ENCODE data around the gene PVR. TPM values are rescaled to one million over a fixed set of nuclear protein-coding genes. Genes with fewer than 3 reads are reported as not detected.

The PVR gene
- polyA plus RNA-seq, 4 donors, result 21.3 to 39.9 (median 28.3) TPM

DNA sequence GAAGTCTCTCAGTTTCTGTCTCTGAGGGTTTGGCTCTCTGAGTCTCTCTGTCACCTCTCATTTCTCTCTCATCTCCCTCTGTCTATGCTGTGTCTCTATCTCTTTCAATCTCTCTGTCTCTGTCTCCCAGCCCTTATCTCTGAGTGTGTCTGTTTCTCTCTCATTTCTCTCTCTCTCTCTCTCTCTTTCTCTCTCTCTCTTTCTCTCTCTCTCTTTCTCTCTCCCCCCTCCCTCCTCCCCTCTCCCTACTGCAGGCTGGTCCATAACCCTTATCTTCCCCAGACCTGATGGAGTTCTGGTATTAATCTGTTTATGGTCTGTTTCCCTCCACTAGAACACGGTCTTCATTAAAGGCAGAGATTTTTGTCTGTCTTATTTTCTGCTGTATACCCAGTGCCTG lies 1.3 kb upstream of the PVR start:
- DNase-seq (ENCODE audit: low read depth in 4 of 4, low spot score in 3 of 4), result no peak

DNA sequence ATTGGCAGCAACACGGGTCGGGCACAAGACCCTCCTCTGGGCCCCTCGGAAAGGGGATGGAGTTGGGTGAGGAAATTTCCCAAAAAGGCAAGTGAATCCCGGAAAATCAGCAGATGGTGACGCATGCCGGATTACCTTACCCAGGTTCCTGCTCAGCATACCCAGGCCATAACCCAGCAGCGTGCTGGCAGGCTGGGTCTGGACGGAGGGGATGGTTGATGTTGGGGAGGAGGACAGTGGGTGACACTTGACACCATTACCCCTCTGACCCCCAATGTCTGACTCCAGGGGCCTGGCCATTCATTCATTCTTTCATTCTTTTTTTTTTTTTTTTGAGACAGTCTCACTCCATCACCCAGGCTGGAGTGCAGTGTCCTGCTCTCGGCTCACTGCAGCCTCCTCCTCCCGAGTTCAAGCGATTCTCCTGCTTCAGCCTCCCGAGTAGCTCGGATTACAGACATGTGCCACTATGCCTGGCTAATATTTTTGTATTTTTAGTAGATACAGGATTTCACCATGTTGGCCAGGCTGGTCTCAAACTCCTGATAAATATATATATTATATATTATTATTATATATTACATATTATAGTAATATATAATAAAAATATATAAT lies 799 bp downstream of the PVR start:
- DNase-seq (ENCODE audit: low read depth in 4 of 4, low spot score in 3 of 4), result peak in 1 of 4 donors; percentile 28

DNA sequence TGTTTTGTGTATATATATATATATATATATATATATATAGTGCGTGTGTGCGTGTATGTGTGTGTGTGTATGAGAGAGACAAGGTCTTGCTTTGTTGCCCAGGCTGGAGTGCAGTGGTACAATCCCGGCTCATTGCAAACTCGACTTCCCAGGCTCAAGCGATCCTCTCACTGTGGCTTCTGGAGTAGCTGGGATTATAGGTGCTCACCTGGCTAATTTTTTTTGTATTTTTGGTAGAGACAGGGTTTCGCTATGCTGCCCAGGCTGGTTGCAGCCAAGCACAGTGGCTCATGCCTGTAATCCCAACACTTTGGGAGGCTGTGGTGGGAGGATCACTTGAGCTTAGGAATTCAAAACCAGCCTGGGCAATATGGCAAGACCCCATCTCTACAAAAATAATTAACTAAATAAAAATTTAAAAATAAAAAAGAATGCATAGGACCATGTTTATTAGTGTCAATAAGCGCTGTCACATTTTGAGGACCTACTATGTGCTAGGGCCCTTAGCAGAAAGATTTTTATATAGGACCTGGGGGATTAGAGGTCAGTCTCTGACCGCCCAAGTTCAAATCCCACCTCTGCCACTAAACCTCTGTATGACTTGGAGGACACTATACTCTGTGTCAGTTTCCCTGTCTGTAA lies 1.8 kb downstream of the PVR start:
- DNase-seq (ENCODE audit: low read depth in 4 of 4, low spot score in 3 of 4), result no peak

DNA sequence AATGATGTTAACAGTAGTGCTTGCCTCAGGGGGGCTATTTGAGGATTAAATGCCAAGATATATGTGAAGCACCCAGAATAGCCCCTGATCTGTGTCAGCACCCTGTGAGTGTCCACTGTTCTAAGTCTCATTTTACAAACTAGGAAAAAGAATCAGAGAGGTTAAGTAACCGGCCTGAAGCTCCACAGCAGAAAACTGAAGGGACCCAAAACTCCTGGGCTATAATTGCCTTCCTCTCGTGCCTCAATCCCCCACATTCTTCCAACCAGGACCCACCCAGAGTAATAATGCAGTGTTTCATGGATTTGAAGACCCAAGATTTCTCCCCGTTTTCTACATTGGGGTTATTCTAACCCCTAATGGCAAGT lies 2.3 kb downstream of the PVR start:
- DNase-seq (ENCODE audit: low read depth in 4 of 4, low spot score in 3 of 4), result no peak

DNA sequence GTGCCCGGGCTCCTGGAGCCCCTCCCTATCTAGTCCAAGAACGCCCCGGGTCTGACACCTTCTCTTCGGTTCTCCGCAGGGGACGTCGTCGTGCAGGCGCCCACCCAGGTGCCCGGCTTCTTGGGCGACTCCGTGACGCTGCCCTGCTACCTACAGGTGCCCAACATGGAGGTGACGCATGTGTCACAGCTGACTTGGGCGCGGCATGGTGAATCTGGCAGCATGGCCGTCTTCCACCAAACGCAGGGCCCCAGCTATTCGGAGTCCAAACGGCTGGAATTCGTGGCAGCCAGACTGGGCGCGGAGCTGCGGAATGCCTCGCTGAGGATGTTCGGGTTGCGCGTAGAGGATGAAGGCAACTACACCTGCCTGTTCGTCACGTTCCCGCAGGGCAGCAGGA lies 3.4 kb downstream of the PVR start:
- DNase-seq (ENCODE audit: low read depth in 4 of 4, low spot score in 3 of 4), result no peak

DNA sequence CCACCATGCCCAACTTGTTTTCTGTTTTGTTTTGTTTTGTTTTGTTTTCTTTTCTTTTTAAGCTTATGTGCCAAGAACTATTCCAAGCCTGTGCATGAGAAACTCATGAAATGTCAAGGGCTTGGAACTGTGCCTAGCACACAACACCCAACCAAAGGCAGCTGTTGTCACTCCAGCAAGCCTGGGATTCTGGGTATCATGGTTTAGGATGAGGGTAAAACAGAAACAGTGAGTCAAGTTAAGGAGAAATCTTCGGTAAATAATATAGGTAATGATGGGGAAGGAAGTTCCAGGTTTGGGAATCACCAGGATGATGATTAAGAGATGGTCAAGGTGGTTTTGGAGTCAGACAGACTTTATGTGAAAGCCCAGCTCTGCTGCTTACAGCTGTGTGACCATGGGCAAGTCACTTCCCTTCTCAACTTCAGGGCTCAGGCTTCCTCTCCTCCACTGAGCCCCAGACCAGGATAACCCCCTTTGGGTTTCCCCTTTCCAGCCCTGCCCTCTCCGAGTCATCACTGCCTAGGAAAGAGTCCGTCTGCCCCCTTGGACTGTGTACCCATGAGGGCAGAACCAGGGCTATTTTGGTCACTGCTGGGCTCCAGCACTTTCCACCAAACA lies 5.0 kb downstream of the PVR start:
- peak in 1 of 4 donors; percentile 36 for DNase-seq (ENCODE audit: low read depth in 4 of 4, low spot score in 3 of 4)

DNA sequence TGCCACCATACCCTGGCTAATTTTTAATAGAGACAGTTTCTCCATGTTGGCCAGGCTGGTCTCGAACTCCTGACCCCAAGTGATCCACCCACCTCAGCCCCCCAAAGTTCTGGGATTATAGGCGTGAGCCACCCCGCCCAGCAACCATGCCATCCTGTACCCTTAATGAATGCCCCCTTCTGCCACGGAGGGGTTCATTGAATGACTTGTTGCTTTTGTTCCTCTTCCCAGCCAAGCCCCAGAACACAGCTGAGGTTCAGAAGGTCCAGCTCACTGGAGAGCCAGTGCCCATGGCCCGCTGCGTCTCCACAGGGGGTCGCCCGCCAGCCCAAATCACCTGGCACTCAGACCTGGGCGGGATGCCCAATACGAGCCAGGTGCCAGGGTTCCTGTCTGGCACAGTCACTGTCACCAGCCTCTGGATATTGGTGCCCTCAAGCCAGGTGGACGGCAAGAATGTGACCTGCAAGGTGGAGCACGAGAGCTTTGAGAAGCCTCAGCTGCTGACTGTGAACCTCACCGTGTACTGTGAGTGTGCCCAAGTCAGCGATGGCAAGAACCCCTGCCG lies 6.0 kb downstream of the PVR start:
- DNase-seq (ENCODE audit: low read depth in 4 of 4, low spot score in 3 of 4), result no peak

DNA sequence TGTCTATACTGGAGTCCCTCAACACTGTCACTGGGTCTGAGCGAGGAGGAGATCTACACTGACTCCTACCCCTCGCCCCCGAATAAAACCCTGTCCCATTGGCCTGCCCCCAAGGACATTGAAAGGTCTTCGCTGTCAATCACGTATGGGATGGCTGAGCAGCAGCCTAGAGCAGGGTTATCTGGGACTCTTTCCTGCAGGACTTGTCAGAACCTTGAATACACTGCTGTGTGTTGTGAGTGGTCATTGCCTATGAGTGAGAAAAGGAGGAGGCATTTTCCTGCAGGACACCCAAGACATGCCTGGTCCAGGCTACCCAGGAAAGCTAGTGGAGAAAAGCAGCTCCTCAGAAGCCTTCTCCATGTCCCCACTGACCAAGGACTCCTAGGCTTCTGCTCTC lies 9.6 kb downstream of the PVR start:
- DNase-seq (ENCODE audit: low read depth in 4 of 4, low spot score in 3 of 4), result no peak

DNA sequence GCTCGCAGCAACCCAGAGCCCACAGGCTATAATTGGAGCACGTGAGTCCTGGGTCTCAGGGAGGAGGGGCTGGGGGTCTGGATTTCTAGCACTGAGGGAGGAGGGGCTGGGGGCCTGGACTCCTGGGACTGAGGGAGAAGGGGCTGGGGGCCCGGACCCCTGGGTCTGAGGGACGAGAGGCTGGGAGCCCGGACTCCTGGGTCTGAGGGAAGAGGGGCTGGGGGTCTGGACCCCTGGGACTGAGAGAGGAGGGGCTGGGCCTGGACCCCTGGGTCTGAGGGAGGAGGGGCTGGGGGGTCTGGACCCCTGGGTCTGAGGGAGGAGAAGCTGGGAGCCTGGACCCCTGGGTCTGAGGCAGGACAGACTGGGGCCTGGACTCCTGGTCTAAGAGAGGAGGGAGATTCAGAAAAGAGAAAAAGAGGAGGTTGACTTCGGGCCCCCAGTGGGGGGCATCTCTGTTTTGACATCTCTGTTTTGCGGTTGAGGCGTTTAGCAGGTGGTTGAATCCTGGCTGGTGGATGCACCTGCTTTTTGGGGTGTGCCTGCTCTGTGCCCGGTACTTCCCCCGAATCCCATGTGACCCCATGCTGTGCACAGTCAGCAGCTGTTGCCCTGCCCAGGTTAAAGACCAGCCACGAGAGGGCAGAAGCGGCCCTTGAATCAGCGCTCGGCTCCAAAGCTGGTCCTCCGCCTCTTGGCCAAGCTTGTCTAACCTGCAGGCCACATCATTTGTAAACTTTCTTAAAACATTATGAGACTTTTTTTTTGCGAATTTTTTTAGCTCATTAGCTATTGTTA lies 10.5 kb downstream of the PVR start:
- DNase-seq (ENCODE audit: low read depth in 4 of 4, low spot score in 3 of 4), result no peak

DNA sequence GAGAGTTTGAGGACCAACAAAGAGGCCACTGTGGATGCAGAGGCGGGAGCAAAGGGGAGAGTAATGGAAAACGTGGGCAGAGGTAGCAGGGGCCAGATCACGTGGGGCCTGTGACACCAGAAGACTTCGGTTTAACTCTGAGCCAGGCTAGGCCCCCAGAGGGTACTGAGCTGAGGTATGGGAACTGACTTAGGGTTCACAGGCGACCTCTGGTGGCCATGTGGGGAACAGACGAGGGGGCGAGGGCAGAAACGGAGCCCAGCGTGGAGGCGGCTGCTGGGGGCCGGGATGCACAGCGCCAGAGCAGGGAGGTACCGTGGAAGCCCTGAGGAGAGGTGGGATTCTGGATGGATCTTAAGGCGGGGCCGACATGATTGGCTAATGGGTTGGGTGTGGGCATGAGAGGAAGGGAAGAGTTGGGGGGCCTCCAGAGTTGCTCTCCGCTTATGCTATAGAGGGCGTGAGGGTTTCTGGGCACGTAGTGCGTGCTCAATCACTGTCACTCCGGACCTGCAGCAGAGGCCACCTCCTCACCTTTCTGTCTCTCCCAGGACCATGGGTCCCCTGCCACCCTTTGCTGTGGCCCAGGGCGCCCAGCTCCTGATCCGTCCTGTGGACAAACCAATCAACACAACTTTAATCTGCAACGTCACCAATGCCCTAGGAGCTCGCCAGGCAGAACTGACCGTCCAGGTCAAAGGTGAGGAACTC lies 13.7 kb downstream of the PVR start:
- no peak for DNase-seq (ENCODE audit: low read depth in 4 of 4, low spot score in 3 of 4)

DNA sequence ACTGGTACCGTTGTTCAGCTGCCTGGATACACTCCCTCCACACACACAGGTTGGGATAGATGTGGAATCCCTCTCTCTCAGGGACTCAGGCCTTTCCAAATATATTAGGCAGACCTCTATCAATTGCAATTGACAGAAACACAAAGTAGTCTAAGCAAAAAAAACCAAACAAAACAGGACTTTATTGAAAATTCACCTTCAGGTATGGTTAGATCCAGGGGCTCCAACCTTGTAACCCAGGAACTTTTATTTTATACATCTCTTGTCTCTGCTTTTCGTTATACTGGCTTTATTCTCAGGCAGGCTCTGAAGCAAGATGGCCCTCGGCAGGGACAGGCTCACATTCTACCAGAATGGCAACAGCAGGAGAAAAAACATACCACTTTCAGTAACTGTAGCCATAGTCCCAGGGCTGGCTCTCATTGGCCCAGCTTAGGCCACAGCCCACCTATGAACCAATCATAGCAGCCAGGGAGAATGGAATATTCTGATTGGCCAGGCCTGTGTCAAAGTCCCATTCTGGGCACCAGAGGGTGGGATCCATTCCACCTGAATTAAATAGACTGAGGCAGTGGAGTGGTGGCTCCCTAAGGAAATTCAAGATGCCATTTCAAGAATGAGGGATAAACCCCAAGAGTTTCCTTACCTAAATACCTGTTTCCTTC lies 14.5 kb downstream of the PVR start:
- DNase-seq (ENCODE audit: low read depth in 4 of 4, low spot score in 3 of 4), result no peak

DNA sequence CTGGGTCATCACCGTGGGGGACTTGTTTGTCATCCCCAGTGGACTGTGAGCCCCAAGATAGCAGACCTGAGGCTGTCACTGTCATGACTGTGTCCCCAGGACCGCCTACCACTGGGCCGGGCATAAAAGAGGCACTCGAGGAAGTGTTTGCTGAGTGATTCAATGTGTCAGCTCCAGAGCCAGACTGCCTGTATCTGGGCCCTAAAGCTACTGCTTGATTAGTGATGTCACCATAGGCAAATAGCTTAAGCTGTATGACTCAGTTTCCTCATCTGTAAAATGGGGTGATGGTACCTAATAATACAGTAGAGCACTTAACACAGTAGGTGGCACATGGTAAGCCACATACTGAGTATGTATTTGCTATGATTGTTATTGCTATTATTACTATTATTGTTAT lies 16.4 kb downstream of the PVR start:
- no peak for DNase-seq (ENCODE audit: low read depth in 4 of 4, low spot score in 3 of 4)

DNA sequence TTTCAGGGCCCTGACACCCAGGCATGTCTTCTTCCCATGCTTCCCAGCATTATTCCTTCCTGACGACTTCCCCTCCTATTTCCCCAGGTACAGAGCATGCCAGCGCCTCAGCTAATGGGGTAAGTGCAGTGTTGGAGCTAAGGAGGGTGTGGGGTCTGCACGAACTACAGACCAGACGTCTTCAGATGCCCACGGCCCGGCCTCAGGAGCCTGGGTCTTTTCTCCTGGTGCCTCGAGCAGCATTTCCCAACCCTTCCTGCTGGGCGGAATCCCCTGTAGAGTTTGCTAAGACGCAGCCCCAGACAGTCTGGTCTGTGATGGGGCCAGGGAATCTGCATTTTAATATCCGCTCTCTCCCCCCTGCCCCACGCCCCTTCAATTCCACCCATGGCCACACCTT lies 17.5 kb downstream of the PVR start:
- DNase-seq (ENCODE audit: low read depth in 4 of 4, low spot score in 3 of 4), result no peak

DNA sequence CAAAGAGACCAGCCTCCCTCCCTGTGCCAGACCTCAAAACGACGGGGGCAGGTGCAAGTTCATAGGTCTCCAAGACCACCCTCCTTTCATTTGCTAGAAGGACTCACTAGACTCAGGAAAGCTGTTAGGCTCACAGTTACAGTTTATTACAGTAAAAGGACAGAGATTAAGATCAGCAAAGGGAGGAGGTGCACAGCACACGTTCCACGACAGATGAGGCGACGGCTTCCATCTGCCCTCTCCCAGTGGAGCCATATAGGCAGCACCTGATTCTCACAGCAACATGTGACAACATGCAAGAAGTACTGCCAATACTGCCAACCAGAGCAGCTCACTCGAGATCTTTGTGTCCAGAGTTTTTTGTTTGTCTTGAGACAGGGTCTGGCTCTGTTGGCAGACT lies 18.2 kb downstream of the PVR start:
- no peak for DNase-seq (ENCODE audit: low read depth in 4 of 4, low spot score in 3 of 4)

DNA sequence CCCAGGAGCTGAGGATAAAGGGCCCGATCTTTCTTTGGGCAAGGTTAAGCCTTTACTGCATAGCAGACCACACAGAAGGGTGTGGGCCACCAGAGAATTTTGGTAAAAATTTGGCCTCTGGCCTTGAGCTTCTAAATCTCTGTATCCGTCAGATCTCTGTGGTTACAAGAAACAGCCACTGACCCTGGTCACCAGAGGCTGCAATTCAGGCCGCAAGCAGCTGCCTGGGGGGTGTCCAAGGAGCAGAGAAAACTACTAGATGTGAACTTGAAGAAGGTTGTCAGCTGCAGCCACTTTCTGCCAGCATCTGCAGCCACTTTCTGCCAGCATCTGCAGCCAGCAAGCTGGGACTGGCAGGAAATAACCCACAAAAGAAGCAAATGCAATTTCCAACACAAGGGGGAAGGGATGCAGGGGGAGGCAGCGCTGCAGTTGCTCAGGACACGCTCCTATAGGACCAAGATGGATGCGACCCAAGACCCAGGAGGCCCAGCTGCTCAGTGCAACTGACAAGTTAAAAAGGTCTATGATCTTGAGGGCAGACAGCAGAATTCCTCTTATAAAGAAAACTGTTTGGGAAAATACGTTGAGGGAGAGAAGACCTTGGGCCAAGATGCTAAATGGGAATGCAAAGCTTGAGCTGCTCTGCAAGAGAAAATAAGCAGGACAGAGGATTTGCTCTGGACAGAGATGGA lies 19.1 kb downstream of the PVR start:
- DNase-seq (ENCODE audit: low read depth in 4 of 4, low spot score in 3 of 4), result no peak

DNA sequence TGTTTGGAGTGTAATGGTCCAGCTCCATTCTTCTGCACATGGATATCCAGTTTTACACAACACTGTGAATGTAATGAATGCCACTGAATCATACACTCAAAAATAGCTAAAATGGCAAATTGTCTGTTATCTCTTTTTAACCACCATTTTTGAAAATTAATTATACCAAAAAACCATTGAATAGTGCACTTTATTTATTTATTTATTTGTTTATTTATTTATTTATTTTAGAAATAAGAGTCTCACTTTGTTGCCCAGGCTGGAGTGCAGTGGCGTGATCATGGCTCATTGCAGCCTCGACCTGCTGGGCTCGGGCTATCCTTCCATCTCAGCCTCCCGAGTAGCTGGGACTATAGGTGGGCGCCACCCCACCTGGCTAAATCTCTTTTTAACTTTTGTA lies 20.3 kb downstream of the PVR start:
- no peak for DNase-seq (ENCODE audit: low read depth in 4 of 4, low spot score in 3 of 4)

DNA sequence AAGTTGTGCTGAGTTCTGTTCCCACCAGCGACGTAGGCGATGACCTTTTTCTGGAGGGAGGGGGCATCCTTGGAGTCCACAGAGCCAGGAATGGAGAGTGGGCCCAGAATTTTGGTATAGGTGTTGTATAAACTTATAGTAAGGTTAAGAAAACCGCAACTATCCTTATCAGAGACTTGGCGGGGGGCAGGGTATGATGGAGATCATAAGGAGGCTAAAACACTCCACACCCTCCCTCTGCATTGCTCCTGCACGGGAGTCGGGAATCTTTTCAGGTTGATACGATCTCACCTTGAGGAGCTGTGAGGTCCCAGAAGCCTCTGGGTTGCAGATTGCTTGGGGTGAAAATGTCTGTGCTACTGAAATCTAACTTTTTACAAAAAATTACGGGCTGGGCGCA lies 21.3 kb downstream of the PVR start:
- no peak for DNase-seq (ENCODE audit: low read depth in 4 of 4, low spot score in 3 of 4)

DNA sequence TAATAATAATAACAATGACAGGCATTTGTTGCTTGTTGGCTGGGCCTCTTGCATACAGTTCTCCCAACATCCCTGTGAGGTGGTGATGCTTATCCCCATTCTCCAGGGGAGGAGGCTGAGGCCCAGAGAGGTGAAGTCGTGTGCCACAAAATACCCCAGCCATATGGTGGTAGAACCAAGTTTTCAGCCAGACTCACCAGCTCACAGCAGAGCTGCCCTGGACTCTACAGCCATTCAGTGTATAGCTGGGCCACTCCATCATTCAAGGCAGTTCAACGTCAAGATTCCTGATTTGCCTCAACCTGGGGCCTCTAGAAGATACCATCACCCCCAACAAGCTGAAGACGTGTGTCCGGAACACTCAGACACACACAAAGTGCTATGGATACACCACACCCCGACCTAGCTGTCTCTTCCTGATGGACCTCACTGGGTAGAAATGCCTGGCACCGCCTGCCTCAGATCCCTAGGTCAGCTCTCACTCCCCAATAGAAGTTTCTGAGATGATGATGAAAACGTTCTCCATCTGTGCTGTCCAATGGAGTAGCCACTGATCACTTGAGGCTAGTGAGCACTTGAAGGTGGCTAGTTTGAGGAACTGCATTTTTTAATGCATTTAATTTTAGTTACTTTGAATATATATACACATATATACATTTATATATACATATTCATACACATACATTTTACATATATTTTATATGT lies 23.3 kb downstream of the PVR start:
- DNase-seq (ENCODE audit: low read depth in 4 of 4, low spot score in 3 of 4), result no peak
